Testis (tissue), 2 donors: ENCODE measurements around the gene PSMB9.

Experiments used
- CTCF ChIP-seq, 3 experiments: fragments of 450-650 bp in 2 of 3; fragments of 200-600 bp in 1 of 3; sonication (generic) in 1 of 3; IDR thresholded peaks; one replicate each; pipeline ENCODE4 v1.5.1; 2016 to 2019; ENCODE audit warnings: antibody characterized with exemption in 3 of 3, mild to moderate bottlenecking in 2 of 3, moderate library complexity in 1 of 3
- POLR2A ChIP-seq: fragments of 450-650 bp; IDR thresholded peaks from one replicate; pipeline ENCODE4 v1.6.1; 2017; ENCODE audit warnings: antibody characterized with exemption, mild to moderate bottlenecking, moderate library complexity

DNA sequence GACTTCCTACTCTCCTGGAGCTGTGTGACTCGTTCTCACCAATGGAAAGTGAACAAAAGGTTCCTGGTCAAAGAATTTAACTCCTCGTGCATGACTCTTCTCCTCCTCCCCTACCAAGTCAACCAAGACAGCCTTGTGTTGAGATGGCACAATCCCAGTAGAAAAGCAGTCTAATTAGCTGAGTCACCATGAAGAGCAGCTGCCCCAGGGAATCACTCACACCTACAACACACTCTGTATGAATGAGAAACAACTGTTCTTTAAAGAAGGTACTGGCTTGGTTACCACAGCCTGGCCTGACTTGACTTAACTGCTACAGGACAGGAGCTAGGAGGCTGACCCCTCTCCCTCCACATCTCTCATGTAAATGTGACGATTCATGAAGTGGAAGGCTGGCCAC is 34.3 kb upstream of the PSMB9 start:
- TF ChIP-seq CTCF (IDR thresholded peaks at IDR 0.05) = no peak
- TF ChIP-seq POLR2A = no peak
